BJ (cell line): ENCODE data around the gene RNLS. TPM values are rescaled to one million over a fixed set of nuclear protein-coding genes. Genes with fewer than 3 reads are reported as not detected.

Source experiments
- CTCF ChIA-PET: fragments of 350-600 bp; formaldehyde crosslinking; extraction: SDS; loops from one replicate; lab custom pipeline; 2021; ENCODE audit warnings: antibody characterized with exemption, inconsistent platforms; lab: Yijun Ruan, JAX
- POLR2A ChIA-PET: fragments of 300-600 bp; sonication (Branson Sonifier 250); formaldehyde crosslinking; extraction: SDS; loops from one replicate; lab custom pipeline; 2021; ENCODE audit warnings: antibody characterized with exemption; lab: Charles Lee
- DNase-seq: peaks from one replicate; pipeline ENCODE4 v3.0.0-alpha.2; 2011; ENCODE audit warnings: low read depth
- H3K27me3 ChIP-seq: 2 replicates; pipeline ENCODE4 v1.6.0; 2011; ENCODE audit warnings: low read length; ENCODE audit not compliant: control insufficient read depth, insufficient read depth
- H3K36me3 ChIP-seq: 2 replicates; pipeline ENCODE4 v1.5.1; 2011; ENCODE audit warnings: low read length; ENCODE audit not compliant: control insufficient read depth, insufficient read depth
- H3K4me3 ChIP-seq: 2 replicates; pipeline ENCODE4 v1.5.1; 2011; ENCODE audit warnings: low read depth, mild to moderate bottlenecking, control low read depth, low read length
- polyA plus RNA-seq: library from polyadenylated mRNA; depleted of rRNA; stranded (reverse); fragments of >200 nt; gene quantifications from 2 replicates; pipeline ENCODE4 v1.2.3, GENCODE V29; 2011
- TF ChIP-seq, protein P1 (sequence below): IDR thresholded peaks from 2 replicates; pipeline ENCODE4 v1.5.1; 2011; ENCODE audit warnings: low read depth, mild to moderate bottlenecking, control low read depth, inconsistent platforms, low read length, moderate library complexity; ENCODE audit not compliant: insufficient read depth

RNLS gene
- polyA plus RNA-seq, 1 experiment = 11.8 TPM

DNA sequence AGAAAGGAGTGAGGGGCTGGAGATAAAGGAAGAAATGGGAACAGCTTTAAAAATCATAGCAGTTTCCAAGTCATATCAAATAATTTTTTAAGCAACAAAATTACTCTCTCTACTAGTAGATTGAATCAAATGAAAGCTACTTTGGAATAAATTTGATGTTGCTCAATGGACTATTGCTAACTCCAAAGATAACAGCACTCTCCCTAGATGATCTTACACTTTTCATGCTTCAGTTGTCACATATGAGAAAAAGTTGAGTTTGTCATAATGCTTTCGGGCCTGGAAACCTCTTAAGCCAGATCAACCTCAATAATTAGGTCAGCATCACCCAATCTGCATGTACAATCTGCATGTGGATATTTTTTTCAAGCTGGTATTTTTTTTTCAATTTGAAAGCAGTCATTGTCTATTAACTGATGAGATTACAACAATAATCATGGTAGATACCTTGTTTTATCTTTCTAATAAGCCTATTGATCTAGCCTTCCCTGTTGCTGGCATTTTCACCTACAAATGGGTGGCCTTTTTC is 34.7 kb upstream of the RNLS start:
- TF ChIP-seq, protein P1, sequence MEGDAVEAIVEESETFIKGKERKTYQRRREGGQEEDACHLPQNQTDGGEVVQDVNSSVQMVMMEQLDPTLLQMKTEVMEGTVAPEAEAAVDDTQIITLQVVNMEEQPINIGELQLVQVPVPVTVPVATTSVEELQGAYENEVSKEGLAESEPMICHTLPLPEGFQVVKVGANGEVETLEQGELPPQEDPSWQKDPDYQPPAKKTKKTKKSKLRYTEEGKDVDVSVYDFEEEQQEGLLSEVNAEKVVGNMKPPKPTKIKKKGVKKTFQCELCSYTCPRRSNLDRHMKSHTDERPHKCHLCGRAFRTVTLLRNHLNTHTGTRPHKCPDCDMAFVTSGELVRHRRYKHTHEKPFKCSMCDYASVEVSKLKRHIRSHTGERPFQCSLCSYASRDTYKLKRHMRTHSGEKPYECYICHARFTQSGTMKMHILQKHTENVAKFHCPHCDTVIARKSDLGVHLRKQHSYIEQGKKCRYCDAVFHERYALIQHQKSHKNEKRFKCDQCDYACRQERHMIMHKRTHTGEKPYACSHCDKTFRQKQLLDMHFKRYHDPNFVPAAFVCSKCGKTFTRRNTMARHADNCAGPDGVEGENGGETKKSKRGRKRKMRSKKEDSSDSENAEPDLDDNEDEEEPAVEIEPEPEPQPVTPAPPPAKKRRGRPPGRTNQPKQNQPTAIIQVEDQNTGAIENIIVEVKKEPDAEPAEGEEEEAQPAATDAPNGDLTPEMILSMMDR = no peak
- DNase-seq = no peak
- ChIA-PET POLR2A (interaction anchor here (0.7 kb wide), 1 partner anchor 42 kb away, joined by 3 read pairs; no protein-coding TSS in a partner anchor), CTCF (interaction anchor here (1.3 to 1.7 kb wide), 2 partner anchors 35 kb away, joined by 6 to 8 read pairs; partner anchors contain the start of gene RNLS)
- H3K36me3 ChIP-seq = no peaks in the 10 kb centered on the region
- no peak overlapping the region for H3K4me3 ChIP-seq
- H3K27me3 ChIP-seq = no peaks in the 10 kb centered on the region

DNA sequence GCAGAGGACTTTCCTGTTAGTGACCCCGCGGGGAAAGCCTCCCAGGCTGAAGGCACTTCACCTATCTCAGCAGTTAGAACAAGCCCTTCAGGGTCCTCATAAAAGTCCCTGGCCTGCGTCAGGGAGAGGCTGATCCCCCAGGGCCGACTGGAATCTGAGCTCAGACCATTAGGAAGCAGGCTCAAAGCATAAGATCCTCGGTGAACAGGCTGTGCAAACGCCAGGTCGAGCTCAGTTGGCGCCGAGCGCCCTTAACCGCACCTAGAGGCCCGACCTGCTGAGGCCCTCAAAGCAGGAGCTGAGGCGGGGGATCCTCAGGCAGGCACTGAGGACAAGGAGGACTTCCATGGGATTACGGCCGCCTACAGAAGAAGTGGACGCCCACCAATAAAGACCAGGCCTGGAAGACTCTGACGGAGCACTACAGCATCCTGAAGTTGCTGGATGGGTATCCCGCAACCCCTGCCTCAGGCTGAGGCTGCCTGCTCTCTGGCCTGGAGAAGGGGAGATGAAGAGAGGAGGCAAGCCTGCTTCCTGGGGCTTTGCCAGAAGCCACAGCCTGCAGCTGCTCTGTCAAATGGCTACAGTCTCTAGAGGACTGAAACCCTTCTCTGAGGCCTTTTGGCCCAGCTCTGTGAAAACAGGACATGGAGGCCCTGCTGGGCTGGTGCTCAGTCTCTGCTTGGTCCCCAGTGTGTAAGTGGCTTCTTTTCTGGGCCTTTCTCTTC is 33.3 kb upstream of the RNLS start:
- Histone ChIP-seq H3K27me3 (no peaks in the 10 kb centered on the region), H3K4me3 (no peak overlapping the region), H3K36me3 (no peaks in the 10 kb centered on the region)
- TF ChIP-seq, protein P1 = no peak
- POLR2A ChIA-PET = no interaction called here
- CTCF ChIA-PET = interaction anchor here (0.6 to 1.7 kb wide), 3 partner anchors 28 to 175 kb away, joined by 3 to 8 read pairs (median 3); partner anchors contain the start of gene RNLS
- no peak for DNase-seq

DNA sequence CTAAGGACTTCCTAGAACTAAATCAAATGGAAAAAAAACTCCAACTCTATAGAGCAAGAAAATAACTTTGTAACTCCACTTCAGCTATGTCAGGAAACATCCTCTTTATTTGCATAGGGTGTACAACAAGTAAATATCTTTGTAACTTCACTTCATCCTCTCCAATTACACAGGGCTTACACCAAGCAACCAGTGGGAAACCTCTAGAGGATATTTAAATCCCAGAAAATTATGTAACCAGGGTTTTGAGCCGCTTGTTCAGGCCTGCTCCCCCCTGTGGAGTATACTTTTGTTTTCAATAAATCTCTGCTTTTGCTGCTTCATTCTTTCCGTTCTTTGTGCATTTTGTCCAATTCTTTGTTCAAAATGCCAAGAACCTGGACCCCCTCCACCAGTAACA is 25.7 kb upstream of the RNLS start:
- DNase-seq = no peak
- no peak overlapping the region for H3K4me3 ChIP-seq
- no peaks in the 10 kb centered on the region for H3K36me3 ChIP-seq
- TF ChIP-seq, protein P1 = no peak
- H3K27me3 ChIP-seq = no peaks in the 10 kb centered on the region
- ChIA-PET POLR2A (no interaction called here), CTCF (interaction anchor here (1.6 kb wide), 1 partner anchor 202 kb away, joined by 3 read pairs; no protein-coding TSS in a partner anchor)

DNA sequence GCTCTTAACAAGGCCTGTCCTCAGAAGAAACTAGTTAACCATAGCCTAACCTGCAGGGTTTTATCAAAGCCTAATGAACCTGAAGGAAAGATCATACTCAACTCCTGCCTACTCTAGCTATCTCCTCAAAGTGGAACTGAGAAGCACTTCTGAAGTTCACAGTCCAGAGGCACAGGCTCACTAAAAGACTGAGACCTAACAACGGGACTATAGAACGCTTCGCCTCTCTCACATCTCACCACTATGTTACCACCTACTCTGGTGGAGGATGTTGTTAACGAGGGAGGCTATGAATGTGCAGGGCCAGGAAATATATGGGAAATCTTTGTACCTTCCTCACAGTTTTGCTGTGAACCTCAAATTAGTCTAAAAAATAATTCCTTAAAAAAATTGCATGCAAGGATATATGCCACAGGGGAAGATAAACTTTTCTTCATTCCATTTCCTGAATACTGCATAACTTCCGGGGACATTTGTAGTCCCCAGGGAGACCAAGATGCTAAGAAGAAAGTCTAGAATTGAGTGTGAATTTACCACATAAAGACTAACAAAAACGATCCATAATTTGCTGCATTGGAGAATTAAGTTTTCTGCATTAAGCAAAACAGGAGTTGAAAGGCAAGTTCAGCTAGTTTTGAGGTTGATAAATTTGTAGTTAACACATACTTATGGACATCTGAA is 25.1 kb upstream of the RNLS start:
- ChIA-PET CTCF (interaction anchor here (0.7 to 1.6 kb wide), 2 partner anchors 202 to 1013 kb away, joined by 3 read pairs; no protein-coding TSS in a partner anchor), POLR2A (no interaction called here)
- no peak for DNase-seq

More for the DNA sequence above, 25.1 kb upstream of the RNLS start:
- no peak overlapping the region for H3K4me3 ChIP-seq
- no peaks in the 10 kb centered on the region for H3K27me3 ChIP-seq
- no peaks in the 10 kb centered on the region for H3K36me3 ChIP-seq
- TF ChIP-seq, protein P1 = no peak
